Measurements from ENCODE around the gene THAP4. TPM values are rescaled to one million over a fixed set of nuclear protein-coding genes. Genes with fewer than 3 reads are reported as not detected.
A peak's percentile ranks its signal among the peaks of the same experiment; 100 is the strongest.

Gene THAP4
- total RNA-seq, 2 experiments from 2014 or later, result 32.3 to 37.4 TPM

GRCh38 chr2:241645915-241646645, 9.1 kb upstream of the THAP4 start:
- DNase-seq, result no peak
- CTCF ChIA-PET, result interaction anchor here (1.2 kb wide), 1 partner anchor 56 kb away, joined by 3 read pairs; the partner anchor contains the start of gene ING5
- Mint-ChIP-seq H3K9me3 (ENCODE audit: insufficient read depth) (no peaks in the 10 kb centered on the region), H3K4me1 (ENCODE audit: low read depth) (peaks cover 14% of the 10 kb centered on the region), H3K36me3 (ENCODE audit: low read depth) (peaks cover 5% of the 10 kb centered on the region), H3K4me3 (no peak overlapping the region), H3K27ac (no peak overlapping the region), H3K27me3 (ENCODE audit: low read depth) (no peaks in the 10 kb centered on the region)
- no peak for ATAC-seq
- POLR2A ChIA-PET, result no interaction called here

DNA sequence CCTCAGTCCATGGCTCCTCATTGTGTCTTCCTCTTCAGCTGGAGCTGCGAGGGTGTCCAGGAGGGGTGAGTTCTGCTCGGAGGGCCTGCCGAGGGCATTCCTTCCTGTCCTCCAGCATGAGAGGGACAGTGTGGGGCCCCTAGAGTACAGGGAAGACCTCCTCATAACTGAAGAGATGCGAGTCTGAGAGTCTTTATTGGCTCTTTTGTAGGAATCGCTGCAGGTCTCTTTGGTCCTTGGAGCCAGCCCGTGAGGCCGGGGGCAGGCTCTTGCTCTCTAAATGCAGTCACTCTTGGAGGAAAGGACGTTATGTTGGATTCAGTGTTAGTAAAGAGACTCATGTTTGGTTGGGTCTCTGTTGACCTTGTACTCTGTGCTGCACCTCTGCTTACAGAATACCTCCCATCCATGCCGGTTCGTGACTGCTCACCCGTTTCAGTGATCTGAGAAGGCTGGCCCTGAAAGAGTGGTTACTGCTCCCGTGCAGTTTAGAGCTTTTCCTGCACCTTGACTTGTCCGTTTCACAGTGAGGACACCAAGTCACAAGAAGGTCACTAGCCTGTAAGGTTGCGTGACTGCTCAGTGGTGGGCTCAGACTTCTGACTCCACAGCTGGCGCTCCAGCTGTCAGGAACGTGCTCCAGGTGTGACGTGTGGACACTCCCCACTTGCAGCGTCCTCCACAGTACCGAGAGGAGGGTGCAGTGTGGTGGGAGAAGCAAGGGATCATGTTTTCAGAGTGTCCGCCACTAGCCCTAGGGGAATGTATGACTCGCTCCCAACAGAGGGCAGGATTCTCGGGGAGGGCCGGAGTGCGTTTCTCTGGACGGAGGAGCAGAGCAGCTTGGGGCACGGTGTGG, 8.3 kb upstream of the THAP4 start:
- ChIA-PET POLR2A (no interaction called here), CTCF (no interaction called here)
- no peak for DNase-seq
- H3K27me3 Mint-ChIP-seq (ENCODE audit: low read depth), result no peaks in the 10 kb centered on the region
- ATAC-seq, result no peak
- H3K9me3 Mint-ChIP-seq (ENCODE audit: insufficient read depth), result no peaks in the 10 kb centered on the region
- peaks cover 9% of the 10 kb centered on the region for H3K36me3 Mint-ChIP-seq (ENCODE audit: low read depth)
- no peak overlapping the region for H3K4me3 Mint-ChIP-seq
- H3K27ac Mint-ChIP-seq, result no peak overlapping the region
- H3K4me1 Mint-ChIP-seq (ENCODE audit: low read depth), result peaks cover 18% of the 10 kb centered on the region

DNA sequence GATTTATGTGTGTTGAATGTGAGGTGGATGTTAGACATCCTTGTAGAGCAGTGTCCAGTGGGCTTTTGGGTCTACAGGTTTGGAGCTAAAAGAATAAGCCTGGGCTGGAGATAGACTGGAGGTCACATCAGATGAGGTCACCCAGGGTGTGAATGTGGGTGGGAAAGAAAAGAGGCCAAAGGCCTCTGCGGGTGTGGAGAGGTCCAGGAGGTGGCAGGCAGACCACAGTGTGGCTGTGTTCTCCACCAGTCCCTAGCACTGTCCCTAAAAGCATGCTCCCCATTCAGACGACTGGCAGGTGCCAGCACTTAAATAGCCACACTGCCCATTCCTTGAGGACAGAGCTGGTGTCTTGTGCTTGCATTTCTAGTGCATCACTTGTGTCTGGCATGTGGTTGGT, 4.7 kb upstream of the THAP4 start:
- ATAC-seq, result no peak
- H3K36me3 Mint-ChIP-seq (ENCODE audit: low read depth), result peaks cover 27% of the 10 kb centered on the region
- H3K4me3 Mint-ChIP-seq, result no peak overlapping the region
- H3K4me1 Mint-ChIP-seq (ENCODE audit: low read depth), result peaks cover 33% of the 10 kb centered on the region
- H3K27ac Mint-ChIP-seq, result peak overlapping the region; percentile 63
- no peak for DNase-seq
- no peaks in the 10 kb centered on the region for H3K27me3 Mint-ChIP-seq (ENCODE audit: low read depth)
- ChIA-PET CTCF (interaction anchor here (1.9 kb wide), 1 partner anchor 18 kb away, joined by 9 read pairs; no protein-coding TSS in a partner anchor), POLR2A (no interaction called here)
- H3K9me3 Mint-ChIP-seq (ENCODE audit: insufficient read depth), result no peaks in the 10 kb centered on the region

- peaks cover 27% of the 10 kb centered on the region for H3K36me3 Mint-ChIP-seq (ENCODE audit: low read depth)
- H3K27ac Mint-ChIP-seq, result peak overlapping the region; percentile 0
- DNase-seq (no peak), ATAC-seq (no peak)
- H3K4me3 Mint-ChIP-seq, result no peak overlapping the region
- H3K27me3 Mint-ChIP-seq (ENCODE audit: low read depth), result no peaks in the 10 kb centered on the region
- H3K4me1 Mint-ChIP-seq (ENCODE audit: low read depth), result peaks cover 41% of the 10 kb centered on the region
- ChIA-PET CTCF (interaction anchor here (1.9 kb wide), 1 partner anchor 19 kb away, joined by 9 read pairs; no protein-coding TSS in a partner anchor), POLR2A (no interaction called here)
- no peaks in the 10 kb centered on the region for H3K9me3 Mint-ChIP-seq (ENCODE audit: insufficient read depth)
These were observed 3.3 kb upstream of the THAP4 start for GRCh38 chr2:241640165-241640795.

- H3K27me3 Mint-ChIP-seq (ENCODE audit: low read depth), result no peaks in the 10 kb centered on the region
- H3K36me3 Mint-ChIP-seq (ENCODE audit: low read depth), result peaks cover 27% of the 10 kb centered on the region
- no peaks in the 10 kb centered on the region for H3K9me3 Mint-ChIP-seq (ENCODE audit: insufficient read depth)
- H3K4me1 Mint-ChIP-seq (ENCODE audit: low read depth), result peaks cover 48% of the 10 kb centered on the region
- H3K4me3 Mint-ChIP-seq, result no peak overlapping the region
- no peak overlapping the region for H3K27ac Mint-ChIP-seq
- ATAC-seq (no peak), DNase-seq (no peak)
- ChIA-PET POLR2A (no interaction called here), CTCF (no interaction called here)
These were observed 2.4 kb upstream of the THAP4 start for GRCh38 chr2:241639385-241639784.

DNA sequence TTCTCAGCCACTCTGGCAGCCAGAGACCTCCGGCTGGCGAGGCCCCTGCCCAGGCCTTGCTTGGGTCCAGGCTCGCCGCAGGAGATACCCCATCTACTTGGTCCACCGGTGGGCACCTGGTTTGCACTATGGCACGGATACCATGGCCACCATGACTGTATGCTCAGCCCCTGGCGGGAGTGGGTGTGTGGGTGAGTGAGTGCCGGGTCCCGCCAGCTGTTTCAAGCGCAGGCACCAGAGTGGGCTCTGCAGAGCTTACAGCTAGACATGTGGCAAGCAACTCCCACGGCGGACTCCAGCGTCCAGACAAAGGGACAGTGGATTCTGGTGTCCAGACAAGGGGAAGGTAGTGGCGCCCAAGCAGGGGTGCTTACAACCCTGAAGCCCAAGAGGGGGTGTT, 2.0 kb upstream of the THAP4 start:
- H3K9me3 Mint-ChIP-seq (ENCODE audit: insufficient read depth), result no peaks in the 10 kb centered on the region
- CTCF ChIA-PET, result interaction anchor here (0.8 to 1.7 kb wide), 5 partner anchors 20 to 1074 kb away, joined by 3 to 6 read pairs (median 4); partner anchors contain the start of genes HDLBP, ING5 and SEPTIN2
- peak overlapping the region; percentile 94 for H3K27ac Mint-ChIP-seq
- ATAC-seq (no peak), DNase-seq (no peak)
- H3K4me3 Mint-ChIP-seq, result peak overlapping the region; percentile 90
- H3K27me3 Mint-ChIP-seq (ENCODE audit: low read depth), result no peaks in the 10 kb centered on the region
- peaks cover 49% of the 10 kb centered on the region for H3K4me1 Mint-ChIP-seq (ENCODE audit: low read depth)
- peaks cover 28% of the 10 kb centered on the region for H3K36me3 Mint-ChIP-seq (ENCODE audit: low read depth)
- POLR2A ChIA-PET, result interaction anchor here (0.9 to 1.6 kb wide), 3 partner anchors 8 to 84 kb away, joined by 3 to 6 read pairs (median 3); no protein-coding TSS in a partner anchor

- Mint-ChIP-seq H3K4me3 (peak overlapping the region; percentile 90), H3K4me1 (ENCODE audit: low read depth) (peaks cover 49% of the 10 kb centered on the region), H3K27me3 (ENCODE audit: low read depth) (no peaks in the 10 kb centered on the region), H3K27ac (peak overlapping the region; percentile 94), H3K36me3 (ENCODE audit: low read depth) (peaks cover 34% of the 10 kb centered on the region), H3K9me3 (ENCODE audit: insufficient read depth) (no peaks in the 10 kb centered on the region)
- ChIA-PET CTCF (interaction anchor here (0.6 to 1.7 kb wide), 9 partner anchors 13 to 1073 kb away, joined by 3 to 6 read pairs (median 3); partner anchors contain the start of genes HDLBP, ING5 and SEPTIN2), POLR2A (interaction anchor here (0.9 to 2.3 kb wide), 5 partner anchors 7 to 83 kb away, joined by 3 to 12 read pairs (median 3); no protein-coding TSS in a partner anchor)
- DNase-seq, result peak; percentile 44
- peak; percentile 39 for ATAC-seq
These were observed 1.1 kb upstream of the THAP4 start for GRCh38 chr2:241637795-241638660.

GRCh38 chr2:241636182-241637017, 558 bp downstream of the THAP4 start:
- Mint-ChIP-seq H3K4me3 (peak overlapping the region; percentile 78), H3K9me3 (ENCODE audit: insufficient read depth) (no peaks in the 10 kb centered on the region), H3K4me1 (ENCODE audit: low read depth) (peaks cover 44% of the 10 kb centered on the region), H3K27ac (peak overlapping the region; percentile 78), H3K27me3 (ENCODE audit: low read depth) (no peaks in the 10 kb centered on the region), H3K36me3 (ENCODE audit: low read depth) (peaks cover 43% of the 10 kb centered on the region)
- CTCF ChIA-PET, result no interaction called here
- peak; percentile 47 for ATAC-seq
- DNase-seq, result peak; percentile 52
- POLR2A ChIA-PET, result interaction anchor here (2.3 kb wide), 1 partner anchor 19 kb away, joined by 12 read pairs; no protein-coding TSS in a partner anchor

- POLR2A ChIA-PET, result no interaction called here
These were observed 1.2 kb downstream of the THAP4 start for GRCh38 chr2:241635756-241636155.

DNA sequence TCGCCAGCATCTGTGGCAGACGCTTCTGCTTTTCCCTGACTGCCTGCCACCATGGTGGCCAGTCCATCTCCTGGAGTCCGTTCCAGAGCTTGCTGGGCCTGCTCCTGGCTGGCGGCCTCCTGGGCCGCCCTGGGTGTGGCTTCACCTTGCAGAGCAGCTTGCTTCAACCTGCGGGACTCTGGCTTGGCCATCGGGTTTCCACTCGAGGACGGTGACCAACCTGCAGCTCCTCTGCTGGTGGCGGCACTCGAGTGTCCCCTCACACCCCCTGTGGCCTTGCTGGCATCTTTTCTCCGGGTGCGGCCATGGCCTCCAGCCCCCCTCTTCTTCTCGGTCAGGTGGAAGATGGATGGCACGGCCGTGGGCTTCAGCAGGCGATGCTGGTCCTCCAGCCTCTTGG, 3.4 kb downstream of the THAP4 start:
- no peak overlapping the region for H3K4me3 Mint-ChIP-seq
- peaks cover 26% of the 10 kb centered on the region for H3K36me3 Mint-ChIP-seq (ENCODE audit: low read depth)
- H3K9me3 Mint-ChIP-seq (ENCODE audit: insufficient read depth), result no peaks in the 10 kb centered on the region
- ChIA-PET CTCF (interaction anchor here (1.0 kb wide), 1 partner anchor 23 kb away, joined by 5 read pairs; no protein-coding TSS in a partner anchor), POLR2A (interaction anchor here (0.6 to 2.1 kb wide), 2 partner anchors 16 to 526 kb away, joined by 3 to 7 read pairs; no protein-coding TSS in a partner anchor)
- no peak overlapping the region for H3K27ac Mint-ChIP-seq
- H3K4me1 Mint-ChIP-seq (ENCODE audit: low read depth), result peaks cover 25% of the 10 kb centered on the region
- DNase-seq (no peak), ATAC-seq (no peak)
- no peaks in the 10 kb centered on the region for H3K27me3 Mint-ChIP-seq (ENCODE audit: low read depth)

More at GRCh38 chr2:241635756-241636155, 1.2 kb downstream of the THAP4 start:
- Mint-ChIP-seq H3K27ac (peak overlapping the region; percentile 78), H3K4me1 (ENCODE audit: low read depth) (peaks cover 40% of the 10 kb centered on the region), H3K9me3 (ENCODE audit: insufficient read depth) (no peaks in the 10 kb centered on the region), H3K36me3 (ENCODE audit: low read depth) (peaks cover 42% of the 10 kb centered on the region), H3K4me3 (peak overlapping the region; percentile 78), H3K27me3 (ENCODE audit: low read depth) (no peaks in the 10 kb centered on the region)
- DNase-seq, result no peak
- no peak for ATAC-seq
- CTCF ChIA-PET, result no interaction called here
